HG03520 (cell line): ENCODE measurements around the gene TCF3.

Source experiments
- ATAC-seq: cut with Tn5 transposase; IDR thresholded peaks from one replicate; pipeline ENCODE4 v1.9.1; 2021; ENCODE audit warnings: mild to moderate bottlenecking, moderate library complexity; ENCODE audit not compliant: unreplicated experiment

The TCF3 gene

DNA sequence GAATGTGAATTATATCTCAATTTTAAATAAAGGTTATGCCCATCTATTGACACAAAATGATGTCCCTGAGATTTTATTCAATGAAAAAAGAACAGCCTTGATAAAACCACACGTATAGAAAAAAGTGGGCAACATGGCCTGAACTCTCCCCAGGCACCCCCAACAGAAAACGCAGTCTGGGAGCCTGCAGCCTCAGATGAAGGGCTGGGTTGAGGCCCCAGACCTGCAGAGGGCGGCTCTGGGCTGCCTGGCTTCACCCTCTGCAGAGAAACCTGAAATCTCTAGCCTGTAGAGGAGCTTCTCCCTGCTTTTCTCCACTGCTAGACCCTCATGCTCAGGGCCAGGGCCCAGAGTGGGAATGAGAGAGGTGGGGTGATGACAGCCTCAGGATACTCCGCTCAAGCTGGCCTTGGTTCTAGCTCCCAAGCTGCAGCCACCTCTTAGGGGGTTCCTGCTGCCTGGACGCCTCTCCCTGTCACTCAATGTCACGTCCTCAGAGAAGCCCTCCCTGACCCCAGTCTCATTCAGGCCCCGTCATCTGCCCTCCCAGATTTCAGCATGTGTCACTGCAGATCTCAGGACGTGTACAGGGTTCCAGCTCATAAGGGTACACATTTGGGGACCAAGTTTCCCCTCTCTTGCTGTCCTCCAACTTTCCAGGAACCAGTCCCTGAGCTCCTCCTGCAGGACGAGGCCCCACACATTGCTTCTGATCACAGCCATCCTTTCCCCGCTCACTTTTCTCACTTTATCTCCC, 61.6 kb downstream of the TCF3 start:
- no peak for ATAC-seq

DNA sequence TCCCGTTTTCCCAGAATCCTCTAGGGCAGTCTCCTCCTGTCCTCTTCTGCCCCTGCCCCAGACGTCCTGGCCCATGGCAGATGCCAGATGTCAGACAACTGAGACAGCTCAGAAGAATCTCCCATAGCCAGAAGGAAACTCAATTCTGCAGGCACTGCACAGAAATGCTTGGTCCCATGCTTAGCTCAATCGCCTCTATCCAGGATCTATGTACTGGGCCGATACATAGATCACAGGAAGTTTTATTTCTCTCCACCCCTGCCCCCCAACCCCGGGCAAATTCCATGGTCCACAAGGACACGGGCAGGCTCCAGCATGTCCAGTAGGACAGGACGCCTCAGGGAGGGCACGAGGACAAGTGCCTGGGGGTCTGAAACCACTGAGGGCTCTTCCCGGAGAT, 64.5 kb downstream of the TCF3 start:
- ATAC-seq = no peak

- no peak for ATAC-seq
These were observed 67.2 kb downstream of the TCF3 start for GRCh38 chr19:1585243-1585580.

DNA sequence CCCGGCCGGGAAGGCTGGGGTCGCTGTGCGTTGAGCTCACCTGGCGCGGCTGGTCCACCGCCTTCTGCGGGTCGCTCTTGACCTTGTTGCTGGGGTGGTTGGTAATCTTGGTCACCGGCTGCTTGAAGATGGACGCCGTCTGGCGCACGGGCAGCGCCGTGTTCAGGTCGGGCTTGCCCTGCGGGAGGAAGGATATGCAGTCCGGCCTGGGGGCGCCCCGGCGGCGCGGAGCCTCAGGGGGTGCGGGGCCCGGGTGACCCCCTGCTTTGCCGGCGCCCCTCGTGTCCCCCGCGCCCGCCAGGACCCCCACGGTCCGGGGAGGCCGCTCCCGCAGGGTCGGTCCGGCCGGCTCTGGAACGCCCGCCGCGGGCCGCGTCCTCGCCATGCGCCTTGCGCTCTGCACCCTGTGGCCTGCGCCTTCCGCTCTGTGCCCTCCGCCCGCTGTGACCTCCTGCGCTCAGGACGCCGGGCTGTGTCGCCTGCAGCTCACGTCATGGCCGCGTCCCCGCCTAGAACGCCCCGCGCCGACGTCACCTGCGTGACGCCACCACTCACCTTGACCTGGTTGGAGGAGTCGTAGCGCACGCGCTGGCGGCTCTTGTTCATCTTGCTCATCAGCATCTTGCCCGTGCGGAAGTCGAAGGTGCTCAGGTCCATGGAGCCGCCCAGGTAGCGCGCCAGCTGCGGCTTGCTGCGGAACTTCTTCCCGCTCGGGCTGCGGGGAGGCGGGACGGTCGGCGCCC, 67.7 kb downstream of the TCF3 start:
- no peak for ATAC-seq

- no peak for ATAC-seq
These were observed 70.2 kb downstream of the TCF3 start for GRCh38 chr19:1582201-1582600.

DNA sequence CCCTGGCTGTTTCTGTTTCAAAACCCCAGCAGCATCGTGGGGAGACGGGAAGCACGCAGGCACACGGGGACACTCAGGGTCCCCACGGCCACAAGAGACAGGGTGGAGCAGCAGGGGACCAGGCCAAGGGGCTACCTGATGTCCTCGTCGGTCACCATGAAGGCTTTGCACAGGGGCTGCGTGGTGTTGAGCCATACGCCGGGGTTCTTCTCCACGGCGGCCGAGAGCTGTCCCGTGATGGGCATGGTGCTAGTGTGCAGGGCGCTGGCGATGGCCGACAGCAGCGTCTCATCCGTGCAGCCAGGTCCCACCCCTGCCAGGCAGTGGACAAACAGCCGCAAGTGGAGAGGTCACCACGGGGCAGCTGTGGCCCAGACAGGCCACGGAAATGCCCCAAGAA, 71.5 kb downstream of the TCF3 start:
- no peak for ATAC-seq

DNA sequence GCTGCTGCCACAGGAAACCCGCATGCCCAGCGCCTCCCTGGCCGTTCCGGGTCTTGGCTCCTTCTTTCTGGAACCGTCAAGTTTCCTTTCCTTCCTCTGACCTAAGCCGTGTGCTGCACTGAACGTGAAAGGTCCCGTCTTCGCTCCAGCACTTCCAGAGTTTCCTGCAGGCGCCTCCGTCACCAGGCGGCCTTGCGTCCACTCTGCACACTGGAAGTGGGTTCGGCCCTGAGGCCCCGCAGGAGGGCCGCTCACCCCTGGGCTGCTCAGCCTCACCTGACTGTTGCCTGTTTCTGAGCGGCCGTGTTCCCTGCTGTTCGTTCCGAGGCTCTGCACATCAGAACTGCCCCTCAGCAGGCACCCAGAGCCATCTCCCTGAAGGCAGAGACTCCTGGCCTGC, 72.0 kb downstream of the TCF3 start:
- no peak for ATAC-seq

- no peak for ATAC-seq
These were observed 73.2 kb downstream of the TCF3 start for GRCh38 chr19:1579222-1579621.

- ATAC-seq = no peak
These were observed 74.3 kb downstream of the TCF3 start for GRCh38 chr19:1577929-1578618.

GRCh38 chr19:1577090-1577928, 75.1 kb downstream of the TCF3 start:
- ATAC-seq = no peak

DNA sequence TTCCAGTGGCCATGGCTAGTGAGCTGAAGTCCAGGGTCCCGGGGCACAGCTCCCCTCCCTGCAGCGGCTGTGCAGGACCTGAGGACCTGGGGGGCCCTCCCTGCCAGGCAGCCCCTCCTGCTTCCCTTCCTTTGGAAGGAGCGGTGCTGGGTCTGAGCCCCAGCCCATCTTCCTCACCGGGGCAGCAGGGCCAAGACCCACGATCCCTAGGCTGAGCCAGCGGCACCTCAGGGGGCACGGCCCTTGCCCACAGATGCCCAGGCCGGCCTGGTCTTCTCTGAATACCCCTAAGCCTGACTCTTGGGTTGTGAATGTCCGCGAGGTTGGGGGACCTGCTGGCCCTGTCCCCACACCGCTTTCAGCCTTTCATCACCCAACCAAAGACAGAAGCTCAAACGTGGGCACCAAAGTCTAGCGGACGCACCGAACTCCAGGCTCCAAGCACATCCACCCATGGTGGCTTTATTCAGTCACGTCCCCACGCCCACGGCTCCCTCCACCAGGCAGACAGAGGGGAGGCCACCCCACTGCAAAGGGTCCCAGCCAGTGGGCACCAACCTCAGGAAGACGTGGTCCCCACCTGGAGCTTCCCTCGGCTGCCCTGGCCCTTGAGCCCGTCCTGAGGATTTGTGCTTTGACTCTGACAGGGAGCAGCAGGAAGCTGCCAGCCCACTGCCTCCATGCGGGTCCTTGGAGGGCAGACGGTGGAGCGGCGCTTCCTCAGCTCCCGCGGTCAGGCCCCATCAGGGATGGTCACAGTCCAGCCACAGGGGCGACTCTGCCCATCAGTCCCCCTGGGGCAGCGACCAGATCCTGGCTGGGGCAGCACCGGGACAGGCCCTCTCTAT, 75.9 kb downstream of the TCF3 start:
- ATAC-seq = no peak

GRCh38 chr19:1575323-1576241, 76.8 kb downstream of the TCF3 start:
- no peak for ATAC-seq

- no peak for ATAC-seq
These were observed 77.9 kb downstream of the TCF3 start for GRCh38 chr19:1574354-1575136.

GRCh38 chr19:1572795-1573194, 79.6 kb downstream of the TCF3 start:
- ATAC-seq = no peak

GRCh38 chr19:1571358-1571757, 81.1 kb downstream of the TCF3 start:
- ATAC-seq = no peak

GRCh38 chr19:1570836-1571235, 81.6 kb downstream of the TCF3 start:
- ATAC-seq = no peak

- ATAC-seq = no peak
These were observed 82.4 kb downstream of the TCF3 start for GRCh38 chr19:1569997-1570396.

- ATAC-seq = peak; percentile 53
These were observed 83.9 kb downstream of the TCF3 start, which contains the start of gene MEX3D for GRCh38 chr19:1568320-1569019. Gene MEX3D (minus strand): TSS chr19:1568325. CDS start chr19:1568058, 267 bp downstream.
